ENCODE data around the gene PSMA7. TPM values are rescaled to one million over a fixed set of nuclear protein-coding genes. Genes with fewer than 3 reads are reported as not detected.

The PSMA7 gene
- total RNA-seq, 4 donors from 2014 or later: 154 to 241 (median 234) TPM

- Histone ChIP-seq H3K4me3 (no peak overlapping the region), H3K27me3 (no peaks in the 10 kb centered on the region), H3K4me1 (no peaks in the 10 kb centered on the region), H3K9me3 (no peaks in the 10 kb centered on the region), H3K27ac (no peak overlapping the region), H3K36me3 (peaks cover 0 to 19% (median 2%) of the 10 kb centered on the region in 4 donors)
- TF ChIP-seq POLR2AphosphoS5 (IDR thresholded peaks at IDR 0.05) (no peak), EP300 (IDR thresholded peaks at IDR 0.05; ENCODE audit: low read depth) (no peak), POLR2A (IDR thresholded peaks at IDR 0.05) (no peak), CTCF (IDR thresholded peaks at IDR 0.05) (no peak)
- in situ Hi-C loops (cut with MboI; ENCODE audit: low pct_ligation_motif_present in 1 of 4, low pct_unique_long_range_greater_than_20kb in 1 of 4, low sequenced_read_pairs in 3 of 4): no loop called here
- DNase-seq: no peak
- intact Hi-C loops (cut with DNase I; ENCODE audit: low total_unique reads): no loop called here
- 87% methylated on average over 24 of the region's 25 CpGs; no CpG with 5 or more reads in 1 of the 2 donors for WGBS, 2 donors (ENCODE audit: low coverage in 1 of 2)
These were observed 22.7 kb upstream of the PSMA7 start for GRCh38 chr20:62165762-62166399.

DNA sequence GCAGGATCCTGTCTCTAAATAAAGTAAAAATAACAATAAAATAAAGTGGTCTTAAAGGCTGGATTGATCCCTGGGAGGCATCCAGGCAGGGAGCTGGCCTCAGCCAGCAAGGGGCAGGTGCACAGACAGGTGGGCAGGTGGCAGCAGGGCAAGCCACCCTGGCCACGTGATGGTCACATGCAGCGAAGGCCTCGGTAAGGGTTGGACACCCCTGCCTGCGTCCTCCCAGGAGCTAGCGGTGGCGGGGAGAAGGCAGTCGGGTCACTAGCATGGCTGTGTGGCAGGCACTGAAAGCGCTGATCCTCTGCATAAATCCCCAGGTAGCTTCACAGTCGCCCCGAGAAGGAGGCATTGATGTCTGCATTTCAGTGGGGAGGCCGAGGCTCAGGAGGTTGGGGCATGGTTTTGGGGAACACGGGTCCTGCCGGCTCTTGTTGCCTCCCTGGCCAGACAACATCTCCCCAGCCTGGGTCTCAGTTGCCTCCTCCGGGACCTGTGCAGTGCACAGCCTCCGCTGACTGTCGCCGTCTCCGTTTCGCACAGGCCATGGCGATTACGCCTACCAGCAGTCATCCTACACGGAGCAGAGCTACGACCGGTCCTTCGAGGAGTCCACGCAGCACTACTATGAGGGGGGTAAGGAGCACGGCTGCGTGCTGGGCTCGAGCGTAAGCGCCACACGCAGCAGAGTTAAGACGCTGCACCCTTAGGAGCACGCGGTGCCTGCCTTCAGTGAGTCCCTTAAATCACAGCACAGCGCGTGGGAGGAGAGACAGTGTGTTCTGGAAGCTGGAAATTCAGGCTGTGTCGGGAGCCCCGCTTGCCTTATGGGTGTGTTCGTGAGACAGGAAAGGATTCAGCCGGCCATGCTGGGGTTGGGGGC is 21.9 kb upstream of the PSMA7 start:
- Histone ChIP-seq H3K9me3 (no peaks in the 10 kb centered on the region), H3K4me3 (no peak overlapping the region), H3K4me1 (no peaks in the 10 kb centered on the region), H3K27me3 (no peaks in the 10 kb centered on the region), H3K27ac (no peak overlapping the region), H3K36me3 (peaks cover 0 to 19% (median 2%) of the 10 kb centered on the region in 4 donors)
- in situ Hi-C loops (cut with MboI; ENCODE audit: low pct_ligation_motif_present in 1 of 4, low pct_unique_long_range_greater_than_20kb in 1 of 4, low sequenced_read_pairs in 3 of 4) (no loop called here), intact Hi-C loops (cut with DNase I; ENCODE audit: low total_unique reads) (no loop called here)
- DNase-seq: no peak
- WGBS, 2 donors (ENCODE audit: low coverage in 1 of 2): 93 to 95% methylated on average over 3 to 38 of the region's 41 CpGs
- TF ChIP-seq CTCF (IDR thresholded peaks at IDR 0.05) (no peak), POLR2A (IDR thresholded peaks at IDR 0.05) (no peak), EP300 (IDR thresholded peaks at IDR 0.05; ENCODE audit: low read depth) (no peak)

DNA sequence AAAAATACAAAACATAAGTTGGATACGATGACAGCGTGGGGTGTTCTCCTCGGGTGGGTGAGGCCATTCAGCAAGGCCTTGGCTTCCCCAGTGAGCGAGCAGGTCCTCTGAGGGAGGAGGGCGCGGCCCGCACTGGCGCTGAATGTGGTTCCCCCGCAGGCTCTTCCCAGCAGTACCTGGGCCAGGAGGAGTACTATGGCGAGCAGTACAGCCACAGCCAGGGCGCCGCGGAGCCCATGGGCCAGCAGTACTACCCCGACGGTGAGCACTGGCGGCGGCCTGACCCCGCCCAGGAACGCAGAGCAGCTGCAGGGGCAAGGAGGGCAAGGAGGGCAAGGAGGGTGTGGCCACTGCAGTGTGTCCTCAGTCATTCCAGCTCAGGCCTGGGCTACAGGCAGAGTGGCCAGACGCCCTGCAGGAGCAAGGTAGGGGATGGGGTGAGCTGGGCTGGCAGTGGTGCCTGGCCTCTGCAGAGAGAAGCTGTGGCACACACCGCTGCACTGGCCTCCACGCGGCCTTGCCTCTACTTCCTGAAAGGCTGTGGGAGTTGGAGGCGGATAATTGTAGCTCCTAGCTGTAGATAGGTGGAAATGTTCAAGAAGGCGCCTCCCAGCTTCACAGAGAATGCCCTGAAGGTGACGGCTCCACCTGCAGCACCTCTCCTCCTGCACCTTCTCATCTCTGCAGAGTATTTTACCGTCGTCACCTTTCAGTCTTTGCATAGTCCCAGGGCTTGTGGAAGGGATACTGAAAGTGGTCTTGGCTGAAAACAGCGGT is 21.0 kb upstream of the PSMA7 start:
- no peak for TF ChIP-seq EP300 (IDR thresholded peaks at IDR 0.05; ENCODE audit: low read depth)
- no peak for TF ChIP-seq POLR2A (IDR thresholded peaks at IDR 0.05)
- no peak for TF ChIP-seq CTCF (IDR thresholded peaks at IDR 0.05)
- TF ChIP-seq POLR2AphosphoS5 (IDR thresholded peaks at IDR 0.05): no peak
- no peaks in the 10 kb centered on the region for H3K27me3 ChIP-seq
- peaks cover 0 to 19% (median 2%) of the 10 kb centered on the region in 4 donors for H3K36me3 ChIP-seq
- in situ Hi-C loops (cut with MboI; ENCODE audit: low pct_ligation_motif_present in 1 of 4, low pct_unique_long_range_greater_than_20kb in 1 of 4, low sequenced_read_pairs in 3 of 4): no loop called here
- intact Hi-C loops (cut with DNase I; ENCODE audit: low total_unique reads): no loop called here
- 90 to 91% methylated on average over 2 to 20 of the region's 29 CpGs for WGBS, 2 donors (ENCODE audit: low coverage in 1 of 2)
- H3K4me1 ChIP-seq: no peaks in the 10 kb centered on the region
- no peaks in the 10 kb centered on the region for H3K9me3 ChIP-seq
- H3K27ac ChIP-seq: no peak overlapping the region
- H3K4me3 ChIP-seq: no peak overlapping the region
- no peak for DNase-seq

DNA sequence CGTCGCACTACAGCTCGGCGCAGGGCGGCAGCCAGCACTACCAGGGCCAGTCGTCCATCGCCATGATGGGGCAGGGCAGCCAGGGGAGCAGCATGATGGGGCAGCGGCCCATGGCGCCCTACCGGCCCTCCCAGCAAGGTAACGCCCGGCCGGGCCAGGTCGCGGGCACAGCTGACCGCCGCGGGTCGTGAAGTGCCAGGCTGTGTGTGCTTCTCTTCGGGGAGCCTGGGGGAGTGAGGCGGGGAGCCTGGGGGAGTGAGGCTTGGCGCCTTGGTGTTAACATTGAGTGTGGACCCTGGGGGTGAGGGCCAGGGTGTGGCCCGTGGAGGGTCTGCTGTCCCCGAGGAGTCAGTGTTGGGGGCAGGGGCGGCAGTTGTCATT is 20.3 kb upstream of the PSMA7 start:
- WGBS, 2 donors (ENCODE audit: low coverage in 1 of 2): 97% methylated on average over 20 of the region's 25 CpGs; no CpG with 5 or more reads in 1 of the 2 donors

More for the DNA sequence above, 20.3 kb upstream of the PSMA7 start:
- no peak overlapping the region for H3K4me3 ChIP-seq
- H3K27ac ChIP-seq: no peak overlapping the region
- TF ChIP-seq CTCF (IDR thresholded peaks at IDR 0.05) (no peak), POLR2AphosphoS5 (IDR thresholded peaks at IDR 0.05) (no peak), EP300 (IDR thresholded peaks at IDR 0.05; ENCODE audit: low read depth) (no peak), POLR2A (IDR thresholded peaks at IDR 0.05) (no peak)
- intact Hi-C loops (cut with DNase I; ENCODE audit: low total_unique reads): no loop called here
- peaks cover 0 to 19% (median 2%) of the 10 kb centered on the region in 4 donors for H3K36me3 ChIP-seq
- in situ Hi-C loops (cut with MboI; ENCODE audit: low pct_ligation_motif_present in 1 of 4, low pct_unique_long_range_greater_than_20kb in 1 of 4, low sequenced_read_pairs in 3 of 4): no loop called here
- H3K4me1 ChIP-seq: no peaks in the 10 kb centered on the region
- no peaks in the 10 kb centered on the region for H3K27me3 ChIP-seq
- H3K9me3 ChIP-seq: no peaks in the 10 kb centered on the region
- DNase-seq: no peak

Data from transverse colon (tissue), 4 donors.